Activated CD8-positive, alpha-beta memory T cell treated with anti-CD3 and anti-CD28 coated beads for 4 hours (primary cell): ENCODE results near the gene SYNGR1.
"Not testable (repeated sequence)": the region's sequence is repeated elsewhere in the genome, so short reads cannot be mapped to it uniquely, and the experiment has no call there.

ENCODE experiments used
- DNase-seq, 2 donors: peaks; one replicate each; pipeline ENCODE4 v3.0.0-alpha.2; 2020; ENCODE audit warnings: low read depth in 2 of 2

The SYNGR1 gene

DNA sequence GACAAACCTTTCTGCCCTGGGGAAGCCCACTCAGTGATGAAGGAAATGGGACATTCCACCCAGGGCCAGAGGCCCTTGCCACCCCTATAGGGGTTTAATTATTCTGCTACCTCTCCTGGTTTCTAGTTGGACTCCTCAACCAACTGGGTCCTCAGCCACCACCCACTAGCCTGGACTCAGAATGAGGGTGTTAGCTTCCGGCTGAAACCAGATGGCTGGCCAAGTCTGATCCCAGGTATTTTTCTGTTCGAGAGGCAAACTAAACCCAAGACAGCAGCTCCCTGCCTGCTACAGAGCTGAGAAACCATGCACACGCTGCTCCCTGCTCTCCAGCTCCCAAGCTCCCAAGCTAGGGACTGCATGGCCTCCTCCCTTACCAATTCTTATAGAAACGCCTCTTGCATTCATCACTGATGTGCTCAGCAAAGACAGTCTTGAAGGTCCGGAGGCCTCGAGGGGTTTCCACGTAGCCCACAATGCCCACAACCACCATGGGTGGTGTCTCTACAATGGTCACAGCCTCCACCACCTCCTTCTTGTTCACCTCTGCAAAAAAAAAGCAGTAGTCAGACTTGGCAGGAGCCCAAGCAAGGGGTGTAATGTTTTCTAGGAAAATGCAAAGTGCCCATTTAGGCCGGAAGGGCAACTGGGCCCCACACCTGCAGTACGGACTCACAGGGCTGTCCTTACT, 32.6 kb upstream of the SYNGR1 start:
- DNase-seq: no peak

DNA sequence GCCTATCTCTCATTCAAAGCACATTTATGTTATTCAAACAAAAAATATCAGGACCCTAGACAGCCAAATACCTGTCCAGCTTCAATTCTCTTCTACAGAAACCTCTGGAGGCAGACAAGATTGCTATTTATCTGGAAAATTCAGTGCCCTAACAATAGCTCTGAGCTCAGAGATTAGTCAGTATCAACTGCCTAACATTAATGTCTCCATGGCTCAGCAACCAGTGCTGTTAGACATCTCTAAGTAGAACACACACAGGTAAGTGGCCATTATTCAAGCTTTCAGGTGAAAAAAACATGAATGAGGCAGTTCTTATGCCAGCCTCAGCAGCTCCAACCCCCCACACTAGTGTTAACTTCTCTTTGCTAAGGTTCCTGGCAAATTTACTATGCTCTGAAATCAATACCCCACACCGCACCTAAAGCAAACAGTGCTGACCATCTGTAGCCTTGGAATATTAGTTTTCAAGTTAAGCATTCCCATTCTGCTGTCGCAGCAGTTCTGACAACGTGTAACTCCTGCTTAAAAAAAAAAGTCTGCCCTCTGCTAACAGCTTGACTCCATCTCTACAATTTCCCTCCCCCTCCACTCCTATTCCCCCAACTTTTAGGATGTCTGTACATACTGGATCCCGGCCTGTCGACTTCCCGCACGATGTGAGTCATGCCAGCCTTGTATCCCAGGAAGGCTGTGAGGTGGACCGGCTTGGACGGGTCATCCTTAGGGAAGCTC, 31.9 kb upstream of the SYNGR1 start:
- DNase-seq: no peak

DNA sequence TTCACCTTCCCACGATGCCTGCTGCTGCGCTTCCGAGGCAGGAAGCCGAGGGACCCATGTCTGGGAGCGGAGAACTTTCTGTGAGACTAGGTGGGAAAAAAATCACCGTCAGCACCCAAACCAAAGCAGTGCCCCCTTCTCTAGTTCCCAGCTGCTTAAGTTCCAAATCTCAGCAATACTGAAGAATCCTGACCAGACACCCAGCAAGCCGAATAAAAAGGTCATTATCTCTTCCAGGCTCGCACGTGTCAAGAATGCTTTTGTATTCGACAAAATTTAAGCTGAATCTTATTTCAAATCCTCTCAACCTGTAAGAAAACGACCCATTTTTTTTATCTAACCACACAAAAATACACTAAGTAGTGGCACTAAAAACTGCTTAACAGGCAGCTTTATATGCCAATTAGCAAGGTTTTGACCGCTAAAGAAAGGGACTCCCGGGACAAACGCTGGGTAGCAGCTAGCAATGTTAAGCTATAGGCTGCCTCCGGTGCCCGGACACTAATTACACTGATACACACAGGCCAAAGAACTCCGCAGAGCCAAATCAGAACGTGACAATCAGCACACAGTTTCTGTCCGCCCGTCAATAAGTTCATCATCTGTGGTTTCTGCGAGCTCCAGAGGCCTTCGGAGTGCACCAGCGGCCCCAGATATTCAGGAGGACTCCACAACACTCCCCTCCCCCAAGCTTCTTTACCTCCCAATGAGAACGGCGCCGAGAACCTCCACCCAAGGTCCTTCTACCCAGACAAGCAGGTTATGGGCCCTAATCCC, 31.1 kb upstream of the SYNGR1 start:
- DNase-seq: peak in 1 of 2 donors; percentile 24

DNA sequence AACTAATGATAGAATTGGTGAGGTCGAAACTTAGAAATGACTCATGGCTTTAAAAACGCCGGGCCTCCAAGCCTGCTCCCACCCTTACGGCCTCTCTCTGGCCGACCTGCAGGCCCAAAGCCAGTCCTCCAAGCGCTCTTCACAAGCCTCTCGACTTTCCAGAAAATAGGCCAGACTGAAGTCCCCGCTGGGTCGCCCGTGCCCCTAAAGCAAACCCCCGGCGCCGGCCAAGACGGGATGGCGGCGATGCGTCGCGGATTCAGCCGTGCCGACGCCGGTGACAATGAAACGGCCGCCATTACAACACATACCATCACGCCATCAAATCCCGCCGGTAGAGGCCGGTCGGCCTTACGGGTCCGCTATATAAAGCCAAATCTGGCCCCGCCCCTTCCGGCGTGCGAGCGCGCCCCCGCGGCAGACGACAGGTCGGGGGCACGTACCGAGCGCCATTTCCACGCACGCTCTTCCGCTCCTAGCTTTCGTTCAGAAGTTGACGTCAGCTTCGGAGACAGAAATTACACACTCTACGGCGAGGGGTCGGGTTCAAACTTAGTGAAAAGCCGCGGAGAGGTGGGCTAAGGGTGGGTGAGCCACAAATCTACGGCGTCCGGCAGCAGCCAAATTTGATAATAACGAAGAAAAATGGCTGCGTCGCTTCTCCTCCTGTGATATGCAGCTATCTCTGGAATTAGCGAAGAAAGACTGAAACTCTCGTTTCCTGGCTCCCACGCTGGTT, 30.3 kb upstream of the SYNGR1 start, which contains the start of gene RPL3:
Gene RPL3, minus strand, starts transcription at position 340 of the 739 bp plus-strand sequence. Its CDS starts 26 bp downstream, at position 314.
- peak; percentile 94 to 96 for DNase-seq

DNA sequence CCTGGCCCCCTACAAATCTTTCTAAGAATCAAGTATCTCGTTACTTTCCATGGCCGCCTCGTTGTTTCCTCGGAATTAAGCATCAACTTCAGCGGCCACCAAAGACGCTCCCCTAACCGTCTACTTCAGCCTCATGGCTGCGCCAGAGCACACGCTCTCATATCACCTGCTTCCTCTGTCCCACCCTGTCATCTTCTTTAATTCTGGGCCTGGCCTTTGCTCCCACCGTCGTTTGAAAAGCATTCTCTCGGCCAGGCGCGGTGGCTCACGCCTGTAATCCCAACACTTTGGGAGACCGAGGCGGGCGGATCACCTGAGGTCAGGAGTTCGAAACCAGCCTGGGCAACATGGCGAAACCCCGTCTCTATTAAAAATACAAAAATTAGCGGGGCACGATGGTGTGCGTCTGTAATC, 29.2 kb upstream of the SYNGR1 start:
- DNase-seq: not testable (repeated sequence)

DNA sequence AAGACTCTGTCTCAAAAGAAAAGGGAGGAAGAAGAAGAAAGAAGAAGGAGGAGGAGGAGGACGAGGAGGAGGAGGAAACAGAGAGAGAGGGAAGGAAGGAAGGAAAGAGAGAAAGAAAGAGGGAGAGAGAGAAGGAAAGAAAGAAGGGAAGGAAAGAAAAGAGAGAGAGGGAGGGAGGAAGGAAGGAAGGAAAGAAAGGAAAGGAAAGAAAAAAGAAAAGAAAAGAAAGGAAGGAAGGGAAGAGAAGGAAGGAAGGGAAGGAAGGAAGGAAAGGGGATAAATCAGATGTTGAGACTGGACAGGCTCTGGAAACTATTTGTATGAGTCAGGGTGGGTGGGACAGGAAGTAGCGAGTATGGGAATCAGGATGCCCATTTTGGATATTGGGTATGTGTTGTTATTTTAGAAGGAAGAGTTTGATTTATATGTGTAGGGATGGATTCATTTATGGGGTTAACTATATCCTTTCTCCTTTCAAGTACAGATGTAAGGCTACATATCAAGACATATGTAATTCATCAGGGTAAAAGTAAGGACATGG, 24.3 kb upstream of the SYNGR1 start:
- DNase-seq: no peak

DNA sequence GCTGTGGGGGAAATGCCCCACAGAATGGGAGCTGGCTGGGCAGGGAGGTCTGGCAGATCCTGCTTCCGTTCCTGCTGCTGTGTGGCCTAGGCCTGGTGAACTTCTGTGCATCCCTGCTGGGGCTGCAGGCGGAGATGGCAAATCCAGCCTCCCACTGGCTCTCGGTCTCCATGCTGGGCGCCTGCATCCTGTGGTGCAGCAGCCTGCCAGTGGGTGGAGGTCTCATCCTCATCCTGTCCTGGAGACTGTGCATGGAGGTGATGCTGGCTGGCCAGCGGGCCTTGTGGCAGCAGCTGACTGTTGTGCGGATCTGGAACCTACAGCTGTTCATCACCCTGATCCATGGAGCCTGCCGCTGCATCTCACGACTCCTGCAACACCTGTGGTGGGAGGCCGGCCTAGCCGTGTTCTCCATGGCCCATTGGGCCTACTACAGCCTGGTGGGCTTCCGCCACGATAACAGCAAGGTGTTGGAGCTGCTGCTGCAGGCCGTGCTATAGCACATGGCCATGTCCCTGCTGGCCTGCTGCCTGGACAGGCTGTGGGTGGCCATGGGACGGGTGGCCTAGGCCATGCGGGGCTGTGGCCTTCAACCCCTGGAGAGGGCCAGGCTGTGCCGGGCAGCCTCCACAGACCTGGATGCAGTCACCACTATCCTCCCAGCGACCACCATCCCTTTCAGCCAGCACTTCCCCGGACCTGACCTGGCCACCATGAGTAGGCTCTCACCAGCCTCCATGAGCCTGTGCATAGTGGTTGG, 21.6 kb upstream of the SYNGR1 start:
- DNase-seq: no peak

DNA sequence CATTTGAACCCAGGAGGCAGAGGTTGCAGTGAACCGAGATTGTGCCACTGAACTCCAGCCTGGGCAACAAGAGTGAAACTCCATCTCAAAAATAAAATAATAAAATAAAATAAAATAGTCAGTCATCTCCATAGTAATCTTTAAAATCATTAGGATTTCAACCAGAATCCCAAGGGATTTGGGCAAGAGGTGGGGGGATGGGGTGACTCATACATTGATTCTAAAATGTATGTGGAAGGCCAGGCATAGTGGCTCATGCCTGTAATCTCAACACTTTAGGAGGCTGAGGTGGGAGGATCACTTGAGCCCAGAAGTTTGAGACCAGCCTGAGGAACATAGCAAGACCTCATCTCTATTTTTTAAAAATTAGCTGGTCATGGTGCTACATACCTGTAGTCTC, 19.2 kb upstream of the SYNGR1 start:
- DNase-seq: not testable (repeated sequence)

DNA sequence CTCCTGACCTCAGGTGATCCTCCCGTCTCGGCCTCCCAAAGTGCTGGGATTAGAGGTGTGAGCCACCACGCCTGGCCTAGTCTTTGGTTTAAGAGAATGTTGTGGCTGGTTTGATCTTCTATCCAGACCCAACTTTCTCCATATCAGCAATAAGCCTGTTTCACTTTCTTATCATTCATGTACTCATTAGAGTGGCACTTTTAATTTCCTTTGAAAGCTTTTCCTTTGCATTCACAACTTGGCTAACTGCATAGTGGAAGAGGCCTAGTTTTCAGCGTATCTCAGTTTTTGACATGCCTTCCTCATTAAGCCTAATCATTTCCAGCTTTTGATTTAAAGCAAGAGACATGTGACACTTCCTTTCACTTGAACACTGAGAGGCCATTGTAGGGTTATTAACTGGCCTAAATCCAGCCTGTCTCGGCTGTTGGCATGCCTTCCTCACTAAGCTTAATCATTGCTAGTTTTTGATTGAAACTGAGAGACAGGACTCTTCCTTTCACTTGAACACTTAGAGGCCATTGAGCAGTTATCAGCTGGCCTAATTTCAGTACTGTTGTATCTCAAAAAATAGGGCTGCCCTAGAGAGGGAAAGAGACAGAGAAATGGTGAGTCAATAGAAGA, 17.2 kb upstream of the SYNGR1 start:
- DNase-seq: no peak

DNA sequence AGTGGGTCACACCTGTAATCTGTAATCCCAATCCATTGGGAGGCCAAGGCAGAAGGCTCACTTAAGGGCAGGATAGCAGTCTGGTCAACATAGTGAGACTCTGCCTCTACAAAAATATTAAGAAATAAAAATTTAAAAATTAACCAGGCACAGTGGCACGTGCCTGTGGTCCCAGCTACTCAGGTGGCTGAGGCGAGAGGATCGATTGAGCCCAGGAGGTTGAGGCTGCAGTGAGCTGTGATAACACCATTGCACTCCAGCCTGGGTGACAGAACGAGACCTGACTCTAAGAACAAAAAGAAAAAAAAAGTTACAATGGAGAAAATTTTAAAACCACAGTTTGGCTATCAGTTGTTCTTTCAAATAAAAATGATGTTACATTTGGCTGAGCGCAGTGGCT, 13.4 kb upstream of the SYNGR1 start:
- DNase-seq: no peak

DNA sequence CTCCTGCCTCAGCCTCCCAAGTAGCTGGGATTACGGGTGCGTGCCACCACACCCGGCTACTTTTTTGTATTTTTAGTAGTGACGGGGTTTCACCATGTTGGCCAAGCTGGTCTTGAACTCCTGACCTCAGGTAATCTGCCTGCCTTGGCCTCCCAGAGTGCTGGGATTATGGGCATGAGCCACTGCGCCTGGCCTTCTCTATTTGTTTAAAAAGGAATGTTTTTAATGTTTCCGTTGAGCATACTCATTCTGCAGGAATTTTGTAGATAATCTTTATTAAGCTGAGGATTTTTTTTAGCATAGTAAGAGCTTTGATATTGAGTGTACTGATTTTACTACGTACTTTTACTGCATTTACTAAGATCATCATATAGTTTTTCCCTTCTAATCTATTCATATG, 10.0 kb upstream of the SYNGR1 start:
- DNase-seq: not testable (repeated sequence)

DNA sequence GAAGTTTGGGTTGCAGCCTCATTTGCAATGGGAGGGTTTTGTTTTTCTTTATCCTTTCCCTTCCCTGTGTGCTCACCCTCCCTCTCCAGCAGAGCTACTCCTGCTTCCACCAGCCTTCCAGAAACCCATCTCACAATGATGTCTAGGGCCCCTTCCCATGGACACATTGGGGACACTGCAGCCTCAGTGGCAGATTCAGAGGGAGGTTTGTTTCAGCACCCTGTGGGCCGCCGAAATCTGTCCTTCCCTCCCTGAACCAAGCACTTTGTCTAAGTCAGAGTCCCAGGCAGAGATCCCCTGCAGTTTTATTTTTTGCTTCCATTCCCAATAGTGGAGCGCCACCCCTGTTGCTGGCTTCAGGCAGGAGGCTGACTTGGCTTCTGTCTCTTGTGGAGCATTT, 8.6 kb upstream of the SYNGR1 start:
- DNase-seq: no peak

DNA sequence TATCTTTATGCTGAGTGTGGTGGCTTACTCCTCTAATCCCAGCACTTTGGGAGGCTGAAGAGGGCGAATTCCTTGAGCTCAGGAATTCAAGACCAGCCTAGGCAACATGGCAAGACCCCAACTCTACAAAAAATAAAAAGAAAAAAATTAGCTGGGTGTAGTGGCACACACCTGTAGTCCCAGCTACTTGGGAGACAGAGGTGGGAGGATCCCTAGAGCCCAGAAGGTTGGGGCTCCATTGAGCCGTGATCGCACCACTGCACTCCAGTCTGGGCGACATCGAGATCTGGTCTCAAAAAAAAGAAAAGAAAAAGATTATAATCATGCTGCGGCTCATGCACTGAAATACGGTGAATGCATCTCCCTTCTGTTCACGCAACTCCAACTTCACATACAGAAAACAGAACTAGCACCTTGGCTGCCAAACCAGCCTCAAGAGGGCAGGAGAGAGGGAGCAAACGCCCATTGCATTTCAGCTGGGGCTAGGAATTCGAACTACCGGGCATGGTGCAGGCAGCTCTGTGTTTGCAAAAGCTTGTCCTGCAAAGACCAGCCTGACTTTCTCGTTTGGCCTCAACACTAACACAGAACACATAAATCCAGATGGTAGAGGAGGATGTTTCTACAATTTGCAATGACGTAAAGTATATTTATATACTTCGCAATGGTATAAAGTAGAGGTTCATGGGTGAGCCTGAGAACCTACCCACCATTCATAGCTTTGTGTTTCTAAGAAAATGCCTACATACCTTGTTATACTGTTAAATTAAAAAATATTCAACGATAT, 6.3 kb upstream of the SYNGR1 start:
- DNase-seq: no peak

DNA sequence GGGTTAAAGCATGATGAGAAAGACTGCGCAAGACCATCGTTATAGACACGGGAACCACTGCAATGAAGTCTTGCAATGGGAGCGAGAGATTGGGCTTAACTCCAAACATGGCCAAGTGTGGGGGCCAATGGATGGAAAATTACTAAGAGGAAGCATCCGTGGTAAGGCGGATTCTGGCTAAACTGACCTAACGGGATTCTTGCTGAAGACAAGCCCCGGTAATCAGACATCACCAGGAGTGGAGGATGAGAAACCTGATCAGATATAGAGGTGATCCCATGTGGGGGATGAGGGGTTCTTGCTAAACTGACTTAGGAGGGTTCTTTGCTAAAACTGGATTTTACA, 5.8 kb upstream of the SYNGR1 start:
- DNase-seq: no peak

DNA sequence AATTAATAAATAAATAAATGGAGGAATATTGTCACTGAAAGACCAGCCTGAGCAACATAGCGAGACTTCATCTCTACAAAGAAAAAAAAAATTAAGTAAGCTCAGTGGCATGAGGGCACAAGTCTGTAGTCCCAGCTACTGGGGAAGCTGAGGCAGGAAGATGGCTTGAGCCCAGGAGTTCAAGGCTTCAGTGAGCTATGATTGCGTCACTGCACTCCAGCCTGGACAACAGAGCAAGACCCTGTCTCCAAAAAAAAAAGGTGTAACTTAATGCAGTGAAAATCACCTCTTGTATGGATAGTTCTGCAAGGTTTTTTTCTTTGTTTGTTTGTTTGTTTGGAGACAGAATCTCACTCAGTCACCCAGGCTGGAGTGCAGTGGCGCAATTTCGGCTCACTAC, 4.6 kb upstream of the SYNGR1 start:
- DNase-seq: no peak

DNA sequence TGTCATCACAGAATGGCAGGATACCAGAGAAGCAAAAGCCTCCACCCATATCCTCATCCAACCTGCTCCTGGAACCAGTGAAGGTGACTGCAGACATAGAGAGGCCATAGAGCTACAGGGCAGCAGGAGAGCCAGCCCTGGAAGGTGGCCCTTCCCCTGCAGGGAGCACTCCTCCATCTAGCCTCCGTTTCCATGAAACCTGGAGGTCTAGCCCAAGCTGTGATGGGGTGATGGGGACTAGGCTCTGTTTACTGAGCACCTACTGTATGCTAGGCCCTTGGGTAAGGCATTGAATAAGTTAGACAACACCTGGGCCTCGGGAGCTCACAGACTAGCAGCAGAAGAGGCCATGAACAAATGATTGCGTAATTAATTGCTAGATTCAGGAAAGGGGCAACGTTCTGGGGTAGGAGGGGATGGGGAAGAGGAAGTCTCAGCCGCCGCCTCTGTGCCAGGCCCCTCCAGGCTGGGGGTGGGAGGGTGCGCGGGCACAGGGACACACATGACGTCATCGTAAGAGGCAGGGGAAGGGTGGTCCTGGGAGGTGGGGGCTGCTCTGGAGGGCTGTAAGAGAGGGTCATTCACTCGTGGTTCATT, 784 bp upstream of the SYNGR1 start:
- no peak for DNase-seq

DNA sequence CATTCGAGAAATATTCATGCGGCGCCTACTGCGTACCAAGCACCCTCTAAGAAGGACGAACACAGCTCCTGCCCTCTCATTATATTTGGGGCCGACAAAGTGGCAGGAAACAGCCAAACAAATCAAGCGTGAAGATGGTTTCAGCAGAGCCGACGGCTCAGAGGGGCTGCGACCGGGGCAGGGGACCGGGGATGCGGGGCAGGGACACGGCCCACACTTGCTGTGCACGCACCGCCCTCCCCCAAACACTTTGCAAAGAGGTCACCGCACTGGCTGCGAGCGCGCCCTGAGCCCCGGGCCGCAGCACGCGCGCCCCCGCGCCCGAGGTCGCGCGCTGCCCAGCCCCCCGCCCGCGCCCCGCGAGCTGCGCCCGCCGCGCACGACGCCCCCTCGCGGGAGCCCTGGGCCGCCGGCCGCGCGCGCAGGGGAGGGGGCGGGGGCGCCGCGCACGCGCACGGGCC, 255 bp upstream of the SYNGR1 start:
- DNase-seq: no peak

DNA sequence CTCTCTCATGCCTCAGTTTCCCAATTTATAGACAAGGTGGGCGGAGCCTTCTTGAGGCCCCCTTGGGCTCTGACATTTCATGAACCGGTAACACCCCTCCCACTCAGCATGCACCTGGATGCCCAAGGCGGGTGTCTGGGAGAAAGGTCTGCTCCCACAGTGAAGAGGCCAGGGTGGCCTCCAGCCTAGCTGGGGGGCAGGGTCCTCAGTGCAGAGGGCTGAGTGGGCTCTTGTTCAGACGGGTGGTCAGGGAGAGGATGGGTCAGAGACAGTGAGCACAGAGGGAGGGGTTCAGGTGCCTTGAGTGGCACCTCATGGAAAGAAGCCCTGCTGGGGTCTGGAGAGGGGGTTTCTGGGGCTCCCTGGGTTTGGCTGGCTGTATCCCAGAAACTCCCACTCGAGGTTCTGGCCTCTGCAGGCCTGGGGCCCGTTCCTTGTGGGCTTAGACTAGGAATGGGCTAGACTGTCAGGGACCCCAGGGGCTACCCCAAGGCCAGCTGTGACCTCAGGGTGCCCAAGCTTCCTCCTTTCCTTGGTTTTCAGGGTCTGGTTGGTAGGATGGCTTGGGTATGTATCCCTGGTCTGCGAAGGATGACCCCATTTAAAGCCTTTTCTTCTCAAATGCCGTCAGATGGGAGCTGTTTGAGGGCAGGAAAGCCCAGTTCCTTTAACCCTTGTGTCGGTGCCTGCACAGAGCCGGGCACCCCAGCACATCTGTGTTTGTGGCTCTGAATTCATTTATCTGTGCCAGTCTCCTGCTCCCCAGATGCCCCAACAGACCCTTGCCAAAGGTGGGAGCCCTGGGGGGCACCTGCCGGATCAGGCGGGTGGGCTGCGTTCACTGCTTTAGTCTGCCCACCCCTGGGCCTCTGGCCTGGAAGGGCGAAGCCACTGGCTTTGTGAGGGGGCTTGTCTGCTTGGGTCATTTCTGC, 1.2 kb downstream of the SYNGR1 start:
- DNase-seq: no peak
